Fibroblast of skin of abdomen (primary cell): ENCODE data around the gene TRIO.

Source experiments
- DNase-seq: peaks from one replicate; pipeline ENCODE4 v3.0.0-alpha.2; 2013

TRIO gene

GRCh38 chr5:14270209-14270702, 127.1 kb downstream of the TRIO start:
- peak; percentile 73 for DNase-seq

GRCh38 chr5:14272548-14273205, 129.5 kb downstream of the TRIO start:
- no peak for DNase-seq

GRCh38 chr5:14273207-14273767, 130.1 kb downstream of the TRIO start:
- no peak for DNase-seq

- no peak for DNase-seq
Observed at GRCh38 chr5:14276380-14276779, 133.2 kb downstream of the TRIO start.

GRCh38 chr5:14277385-14278320, 134.5 kb downstream of the TRIO start:
- no peak for DNase-seq

GRCh38 chr5:14280294-14280854, 137.2 kb downstream of the TRIO start:
- DNase-seq: no peak

GRCh38 chr5:14281746-14282181, 138.6 kb downstream of the TRIO start:
- DNase-seq: no peak

- no peak for DNase-seq
Observed at GRCh38 chr5:14283139-14283538, 140.0 kb downstream of the TRIO start.

- no peak for DNase-seq
Observed at GRCh38 chr5:14284392-14285148, 141.4 kb downstream of the TRIO start.

- no peak for DNase-seq
Observed at GRCh38 chr5:14286007-14286406, 142.9 kb downstream of the TRIO start.

GRCh38 chr5:14286574-14287421, 143.7 kb downstream of the TRIO start:
- DNase-seq: no peak

- DNase-seq: no peak
Observed at GRCh38 chr5:14292766-14293658, 149.9 kb downstream of the TRIO start.

GRCh38 chr5:14295610-14296009, 152.5 kb downstream of the TRIO start:
- DNase-seq: no peak

- DNase-seq: no peak
Observed at GRCh38 chr5:14296533-14297331, 153.6 kb downstream of the TRIO start.

GRCh38 chr5:14297697-14298096, 154.6 kb downstream of the TRIO start:
- no peak for DNase-seq

- peak; percentile 52 for DNase-seq
Observed at GRCh38 chr5:14298126-14298847, 155.1 kb downstream of the TRIO start.

GRCh38 chr5:14299666-14300065, 156.5 kb downstream of the TRIO start:
- no peak for DNase-seq

GRCh38 chr5:14301186-14301585, 158.0 kb downstream of the TRIO start:
- no peak for DNase-seq

GRCh38 chr5:14302330-14302729, 159.2 kb downstream of the TRIO start:
- DNase-seq: no peak
